Gastrocnemius medialis (tissue), 4 donors: ENCODE results near the gene GRIA1. TPM values are rescaled to one million over a fixed set of nuclear protein-coding genes. Genes with fewer than 3 reads are reported as not detected.

ENCODE experiments used
- ATAC-seq, 2 donors: fragments of 150-250 bp; one replicate each; pipeline ENCODE4 v1.9.1; 2016
- DNase-seq, 2 donors: peaks; one replicate each; pipeline ENCODE4 v3.0.0-alpha.2; 2019
- H3K27ac ChIP-seq, 4 donors: fragments of 200-600 bp; sonication (generic); 1 replicate in 1 of 4; 2 replicates in 3 of 4; pipeline ENCODE4 v1.5.1; 2016 to 2018; ENCODE audit warnings: mild to moderate bottlenecking in 2 of 4, moderate library complexity in 1 of 4
- H3K27me3 ChIP-seq, 3 donors: fragments of 200-600 bp; sonication (generic) in 2 of 3; 1 replicate in 1 of 3; 2 replicates in 2 of 3; pipeline versions ENCODE4 v1.5.1 to v1.6.0; 2016 to 2019; ENCODE audit warnings: mild to moderate bottlenecking in 1 of 3, moderate library complexity in 1 of 3
- H3K36me3 ChIP-seq, 2 donors: fragments of 200-600 bp; sonication (generic) in 1 of 2; one replicate each; pipeline ENCODE4 v1.5.1; 2017 to 2018
- H3K4me1 ChIP-seq, 2 donors: fragments of 200-600 bp; sonication (generic) in 1 of 2; one replicate each; pipeline ENCODE4 v1.5.1; 2016 to 2017; ENCODE audit warnings: mild to moderate bottlenecking in 2 of 2
- H3K4me3 ChIP-seq, 4 donors: fragments of 200-600 bp; sonication (generic) in 3 of 4; 1 replicate in 1 of 4; 2 replicates in 3 of 4; pipeline ENCODE4 v1.5.1; 2016 to 2019; ENCODE audit warnings: mild to moderate bottlenecking in 2 of 4
- H3K9me3 ChIP-seq, 3 donors: fragments of 200-600 bp; sonication (generic) in 2 of 3; 1 replicate in 1 of 3; 2 replicates in 2 of 3; pipeline ENCODE4 v1.5.1; 2016 to 2019
- POLR2A ChIP-seq, 2 donors: fragments of 450-650 bp; IDR thresholded peaks; one replicate each; pipeline ENCODE4 v1.6.1; 2017; ENCODE audit warnings: antibody characterized with exemption in 2 of 2, mild to moderate bottlenecking in 2 of 2, moderate library complexity in 2 of 2
- in situ Hi-C, 4 donors: fragments of 200-750 bp; cut with MboI; loops; one replicate each; pipeline versions ENCODE4 v1.15.0 to v1.8.0; 2017; ENCODE audit warnings: low sequenced_read_pairs in 4 of 4
- intact Hi-C: fragments of 100-400 bp; cut with DNase I; formaldehyde crosslinking; loops from one replicate; pipeline ENCODE4 v1.15.1; 2023; ENCODE audit warnings: low total_unique reads
- total RNA-seq, 4 donors: library from RNA; depleted of rRNA; stranded (reverse); fragments of >200 nt; gene quantifications; one replicate each; pipeline versions ENCODE4 v1.1.0 to v1.2.3, GENCODE V29; 2016
- TF ChIP-seq, protein P1 (sequence below), 5 experiments: fragments of 450-650 bp in 3 of 5; fragments of 200-600 bp in 2 of 5; sonication (generic) in 2 of 5; IDR thresholded peaks in 4 of 5; conservative IDR thresholded peaks in 1 of 5; 1 replicate in 4 of 5; 2 replicates in 1 of 5; pipeline ENCODE4 v1.5.1; 2016 to 2019; ENCODE audit warnings: antibody characterized with exemption in 5 of 5, mild to moderate bottlenecking in 3 of 5, moderate library complexity in 3 of 5

The GRIA1 gene
- total RNA-seq, 4 donors from 2014 or later = 0.18 to 0.46 TPM; not detected in 2

DNA sequence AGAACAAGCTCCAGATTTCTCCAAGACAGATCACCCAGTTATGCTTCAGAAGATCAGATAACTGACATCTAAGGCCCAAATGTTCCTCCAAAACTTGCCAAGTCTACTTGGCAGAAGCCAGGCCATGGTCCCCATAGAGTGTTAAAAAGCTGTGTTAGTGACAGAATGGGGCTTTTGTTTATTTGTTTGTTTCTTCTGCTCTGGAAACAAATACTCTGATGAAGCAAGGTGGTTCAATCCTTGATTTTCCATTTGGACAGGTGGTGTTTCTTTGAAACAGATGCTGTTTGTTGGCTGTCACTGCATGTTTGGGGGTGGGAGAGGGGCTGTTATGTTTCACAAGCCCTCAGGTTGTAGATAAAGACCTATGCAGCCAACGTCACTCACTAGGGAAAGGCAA is 284.2 kb downstream of the GRIA1 start:
- in situ Hi-C loops = no loop called here
- Histone ChIP-seq H3K4me3 (no peak overlapping the region), H3K9me3 (no peaks in the 10 kb centered on the region), H3K27me3 (no peaks in the 10 kb centered on the region), H3K27ac (no peak overlapping the region), H3K4me1 (no peaks in the 10 kb centered on the region), H3K36me3 (no peaks in the 10 kb centered on the region)
- intact Hi-C loops = no loop called here
- TF ChIP-seq POLR2A (IDR thresholded peaks at IDR 0.05) = no peak
- TF ChIP-seq, protein P1, sequence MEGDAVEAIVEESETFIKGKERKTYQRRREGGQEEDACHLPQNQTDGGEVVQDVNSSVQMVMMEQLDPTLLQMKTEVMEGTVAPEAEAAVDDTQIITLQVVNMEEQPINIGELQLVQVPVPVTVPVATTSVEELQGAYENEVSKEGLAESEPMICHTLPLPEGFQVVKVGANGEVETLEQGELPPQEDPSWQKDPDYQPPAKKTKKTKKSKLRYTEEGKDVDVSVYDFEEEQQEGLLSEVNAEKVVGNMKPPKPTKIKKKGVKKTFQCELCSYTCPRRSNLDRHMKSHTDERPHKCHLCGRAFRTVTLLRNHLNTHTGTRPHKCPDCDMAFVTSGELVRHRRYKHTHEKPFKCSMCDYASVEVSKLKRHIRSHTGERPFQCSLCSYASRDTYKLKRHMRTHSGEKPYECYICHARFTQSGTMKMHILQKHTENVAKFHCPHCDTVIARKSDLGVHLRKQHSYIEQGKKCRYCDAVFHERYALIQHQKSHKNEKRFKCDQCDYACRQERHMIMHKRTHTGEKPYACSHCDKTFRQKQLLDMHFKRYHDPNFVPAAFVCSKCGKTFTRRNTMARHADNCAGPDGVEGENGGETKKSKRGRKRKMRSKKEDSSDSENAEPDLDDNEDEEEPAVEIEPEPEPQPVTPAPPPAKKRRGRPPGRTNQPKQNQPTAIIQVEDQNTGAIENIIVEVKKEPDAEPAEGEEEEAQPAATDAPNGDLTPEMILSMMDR (IDR thresholded peaks at IDR 0.05 in 4 of 5, conservative IDR thresholded peaks at IDR 0.05 in 1 of 5) = no peak
- DNase-seq = no peak
- no peak for ATAC-seq

DNA sequence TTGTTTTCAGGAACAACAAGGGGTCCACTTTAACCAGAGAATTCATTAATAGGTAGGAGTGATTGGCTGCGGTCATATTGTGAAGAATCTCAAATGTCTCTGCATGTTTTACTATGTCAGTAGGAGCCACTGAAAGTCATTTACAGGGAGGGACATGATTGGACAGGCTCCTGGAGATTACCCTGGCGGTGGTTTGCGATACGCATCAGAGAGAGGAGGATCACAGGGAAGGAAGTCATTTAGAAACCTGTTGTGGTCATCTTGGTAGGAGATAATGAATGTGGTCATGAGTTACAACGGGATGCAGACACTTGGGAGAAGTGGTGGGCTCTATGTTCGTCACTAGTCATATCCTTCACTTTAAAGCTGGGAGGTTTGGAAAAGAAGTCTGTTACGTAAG is 285.5 kb downstream of the GRIA1 start:
- Histone ChIP-seq H3K36me3 (no peaks in the 10 kb centered on the region), H3K27ac (no peak overlapping the region), H3K4me1 (no peaks in the 10 kb centered on the region), H3K27me3 (no peaks in the 10 kb centered on the region), H3K4me3 (no peak overlapping the region), H3K9me3 (no peaks in the 10 kb centered on the region)
- DNase-seq (no peak), ATAC-seq (no peak)
- in situ Hi-C loops (no loop called here), intact Hi-C loops (no loop called here)
- TF ChIP-seq POLR2A (IDR thresholded peaks at IDR 0.05) = no peak
- TF ChIP-seq, protein P1 (IDR thresholded peaks at IDR 0.05 in 4 of 5, conservative IDR thresholded peaks at IDR 0.05 in 1 of 5) = no peak

DNA sequence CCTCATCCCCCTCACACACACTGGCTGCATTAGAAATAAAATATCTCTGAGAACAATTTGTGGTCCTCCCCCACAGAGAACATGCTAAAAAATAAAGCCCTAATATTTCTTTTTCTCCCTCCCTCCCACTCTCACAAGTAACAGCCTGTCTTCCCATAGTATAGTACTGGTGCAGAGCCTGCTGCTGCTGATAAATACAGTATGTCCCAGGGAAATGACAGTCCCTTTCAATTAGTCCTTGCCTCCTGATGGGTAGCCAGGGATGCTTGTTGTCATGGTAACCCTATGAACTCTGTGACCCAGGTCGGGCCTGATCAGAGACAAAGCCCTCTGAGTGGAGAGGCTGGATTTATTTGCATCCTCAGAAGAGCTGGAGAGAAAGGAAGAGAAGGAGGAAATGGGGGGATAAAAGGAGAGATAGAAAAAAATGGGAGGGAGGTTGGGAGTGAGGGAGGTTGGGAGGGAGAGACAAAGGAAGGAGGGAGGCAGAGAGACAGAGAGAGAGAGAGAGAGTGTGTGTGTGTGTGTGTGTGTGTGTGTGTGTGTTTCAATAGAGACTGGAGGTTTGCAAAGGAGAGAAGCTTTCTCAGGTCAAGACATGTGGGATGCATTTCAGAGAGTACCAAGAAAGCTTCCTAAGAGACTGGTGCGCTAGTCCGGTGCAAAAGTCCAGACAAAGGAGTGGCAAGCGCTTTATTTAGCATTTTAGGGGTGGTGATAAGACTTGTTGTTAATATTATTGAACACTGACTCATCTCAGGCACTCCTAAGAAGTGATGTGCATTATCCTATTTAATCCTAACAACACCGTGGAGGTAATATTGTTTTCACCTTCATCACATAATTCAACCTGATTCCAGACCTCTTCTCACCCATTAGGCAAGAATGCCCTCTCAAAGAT is 287.5 kb downstream of the GRIA1 start:
- intact Hi-C loops = no loop called here
- Histone ChIP-seq H3K27me3 (no peaks in the 10 kb centered on the region), H3K4me3 (no peak overlapping the region), H3K9me3 (no peaks in the 10 kb centered on the region), H3K4me1 (no peaks in the 10 kb centered on the region), H3K27ac (no peak overlapping the region), H3K36me3 (no peaks in the 10 kb centered on the region)
- DNase-seq = no peak
- in situ Hi-C loops = no loop called here
- TF ChIP-seq, protein P1 (IDR thresholded peaks at IDR 0.05 in 4 of 5, conservative IDR thresholded peaks at IDR 0.05 in 1 of 5) = no peak
- no peak for TF ChIP-seq POLR2A (IDR thresholded peaks at IDR 0.05)
- no peak for ATAC-seq

DNA sequence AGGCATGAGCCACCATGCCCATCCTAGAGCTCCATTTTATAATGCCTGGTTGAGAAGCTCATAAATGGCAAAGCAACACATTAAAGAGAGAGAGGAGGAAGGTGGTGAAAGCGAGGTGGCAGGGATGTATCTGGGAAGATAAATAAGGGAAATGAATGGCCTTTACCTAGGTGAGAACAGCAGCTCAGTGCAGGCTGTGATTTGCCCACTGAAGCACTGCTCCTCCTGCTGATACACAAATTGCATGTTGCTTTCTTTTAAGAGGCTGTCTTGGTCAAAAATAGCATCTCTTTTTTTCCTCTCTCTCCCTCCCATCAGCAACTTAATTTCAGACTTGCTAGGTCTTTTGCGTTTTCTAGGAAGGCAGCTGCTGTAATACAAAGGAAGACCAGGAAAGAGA is 289.4 kb downstream of the GRIA1 start:
- TF ChIP-seq, protein P1 (IDR thresholded peaks at IDR 0.05 in 4 of 5, conservative IDR thresholded peaks at IDR 0.05 in 1 of 5) = no peak
- TF ChIP-seq POLR2A (IDR thresholded peaks at IDR 0.05) = no peak
- in situ Hi-C loops = no loop called here
- ATAC-seq = no peak

More for the DNA sequence above, 289.4 kb downstream of the GRIA1 start:
- H3K4me3 ChIP-seq = no peak overlapping the region
- no peaks in the 10 kb centered on the region for H3K9me3 ChIP-seq
- H3K27ac ChIP-seq = no peak overlapping the region
- no peak for DNase-seq
- no peaks in the 10 kb centered on the region for H3K36me3 ChIP-seq
- H3K4me1 ChIP-seq = no peaks in the 10 kb centered on the region
- intact Hi-C loops = no loop called here
- no peaks in the 10 kb centered on the region for H3K27me3 ChIP-seq
